Breast epithelium (tissue), 3 donors: ENCODE measurements around the gene COX15.

ENCODE experiments used
- POLR2A ChIP-seq: fragments of 450-650 bp; IDR thresholded peaks from one replicate; pipeline ENCODE4 v1.6.1; 2016; ENCODE audit warnings: antibody characterized with exemption, mild to moderate bottlenecking, moderate library complexity
- TF ChIP-seq, protein P1 (sequence below), 3 donors: fragments of 450-650 bp; IDR thresholded peaks; one replicate each; pipeline ENCODE4 v1.5.1; 2016 to 2017; ENCODE audit warnings: antibody characterized with exemption in 3 of 3, mild to moderate bottlenecking in 3 of 3, moderate library complexity in 3 of 3

DNA sequence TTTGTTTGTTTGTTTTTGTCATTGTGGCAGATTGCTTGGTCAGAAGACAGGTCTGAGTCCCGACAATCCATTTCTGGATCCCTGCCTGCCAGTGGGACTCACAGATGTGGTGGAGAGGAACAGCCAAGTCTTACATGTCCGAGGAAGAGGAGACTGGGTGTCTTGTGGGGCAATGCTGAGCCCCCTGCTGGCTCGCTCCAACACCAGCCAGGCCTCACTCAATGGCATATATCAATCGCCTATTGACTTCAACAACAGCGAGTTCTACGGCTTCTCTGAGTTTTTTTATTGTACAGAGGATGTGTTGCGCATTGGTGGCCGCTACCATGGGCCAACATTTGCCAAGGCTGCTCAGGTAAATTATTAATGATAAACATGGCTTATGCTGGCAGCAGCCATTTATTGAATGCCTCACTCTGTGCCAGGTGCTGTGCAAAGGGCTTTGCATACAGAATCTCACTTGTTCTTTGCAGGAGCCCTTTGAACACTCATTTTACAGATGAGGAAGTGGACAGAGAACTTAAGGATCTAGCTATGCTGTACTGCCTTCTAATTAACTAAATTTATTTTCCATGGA, 33.3 kb downstream of the COX15 start:
- no peak for TF ChIP-seq POLR2A
- TF ChIP-seq, protein P1, sequence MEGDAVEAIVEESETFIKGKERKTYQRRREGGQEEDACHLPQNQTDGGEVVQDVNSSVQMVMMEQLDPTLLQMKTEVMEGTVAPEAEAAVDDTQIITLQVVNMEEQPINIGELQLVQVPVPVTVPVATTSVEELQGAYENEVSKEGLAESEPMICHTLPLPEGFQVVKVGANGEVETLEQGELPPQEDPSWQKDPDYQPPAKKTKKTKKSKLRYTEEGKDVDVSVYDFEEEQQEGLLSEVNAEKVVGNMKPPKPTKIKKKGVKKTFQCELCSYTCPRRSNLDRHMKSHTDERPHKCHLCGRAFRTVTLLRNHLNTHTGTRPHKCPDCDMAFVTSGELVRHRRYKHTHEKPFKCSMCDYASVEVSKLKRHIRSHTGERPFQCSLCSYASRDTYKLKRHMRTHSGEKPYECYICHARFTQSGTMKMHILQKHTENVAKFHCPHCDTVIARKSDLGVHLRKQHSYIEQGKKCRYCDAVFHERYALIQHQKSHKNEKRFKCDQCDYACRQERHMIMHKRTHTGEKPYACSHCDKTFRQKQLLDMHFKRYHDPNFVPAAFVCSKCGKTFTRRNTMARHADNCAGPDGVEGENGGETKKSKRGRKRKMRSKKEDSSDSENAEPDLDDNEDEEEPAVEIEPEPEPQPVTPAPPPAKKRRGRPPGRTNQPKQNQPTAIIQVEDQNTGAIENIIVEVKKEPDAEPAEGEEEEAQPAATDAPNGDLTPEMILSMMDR (IDR thresholded peaks at IDR 0.05): no peak
